ENCODE data around the gene SMAD6.

The SMAD6 gene

DNA sequence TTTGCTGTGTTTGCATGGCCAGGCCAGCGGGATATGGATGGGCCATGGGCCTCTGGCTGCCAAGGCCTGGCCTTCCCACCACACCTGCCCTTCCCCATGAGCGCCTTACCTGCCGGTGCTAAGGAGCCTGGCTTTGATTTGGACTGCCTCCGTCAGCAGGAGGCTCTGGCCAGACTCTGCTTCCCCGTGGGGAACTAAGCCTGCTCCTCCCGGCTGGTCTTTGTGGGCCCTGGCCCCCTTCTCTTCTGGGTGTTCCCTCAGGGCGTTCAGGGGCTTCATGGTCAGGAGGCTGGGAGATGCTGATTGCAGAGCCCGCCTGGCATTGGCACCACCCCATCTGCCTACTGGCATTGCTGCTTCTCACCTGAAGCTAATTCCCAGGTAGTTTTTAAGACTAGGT lies 45.2 kb downstream of the SMAD6 start:
- TF ChIP-seq, protein P1, sequence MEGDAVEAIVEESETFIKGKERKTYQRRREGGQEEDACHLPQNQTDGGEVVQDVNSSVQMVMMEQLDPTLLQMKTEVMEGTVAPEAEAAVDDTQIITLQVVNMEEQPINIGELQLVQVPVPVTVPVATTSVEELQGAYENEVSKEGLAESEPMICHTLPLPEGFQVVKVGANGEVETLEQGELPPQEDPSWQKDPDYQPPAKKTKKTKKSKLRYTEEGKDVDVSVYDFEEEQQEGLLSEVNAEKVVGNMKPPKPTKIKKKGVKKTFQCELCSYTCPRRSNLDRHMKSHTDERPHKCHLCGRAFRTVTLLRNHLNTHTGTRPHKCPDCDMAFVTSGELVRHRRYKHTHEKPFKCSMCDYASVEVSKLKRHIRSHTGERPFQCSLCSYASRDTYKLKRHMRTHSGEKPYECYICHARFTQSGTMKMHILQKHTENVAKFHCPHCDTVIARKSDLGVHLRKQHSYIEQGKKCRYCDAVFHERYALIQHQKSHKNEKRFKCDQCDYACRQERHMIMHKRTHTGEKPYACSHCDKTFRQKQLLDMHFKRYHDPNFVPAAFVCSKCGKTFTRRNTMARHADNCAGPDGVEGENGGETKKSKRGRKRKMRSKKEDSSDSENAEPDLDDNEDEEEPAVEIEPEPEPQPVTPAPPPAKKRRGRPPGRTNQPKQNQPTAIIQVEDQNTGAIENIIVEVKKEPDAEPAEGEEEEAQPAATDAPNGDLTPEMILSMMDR (IDR thresholded peaks at IDR 0.05; ENCODE audit: borderline replicate concordance, control extremely low read depth, extremely low read depth, insufficient read depth, missing control alignments) = no peak
- in situ Hi-C loops (cut with MboI; ENCODE audit: low sequenced_read_pairs, unreplicated experiment) = no loop called here

DNA sequence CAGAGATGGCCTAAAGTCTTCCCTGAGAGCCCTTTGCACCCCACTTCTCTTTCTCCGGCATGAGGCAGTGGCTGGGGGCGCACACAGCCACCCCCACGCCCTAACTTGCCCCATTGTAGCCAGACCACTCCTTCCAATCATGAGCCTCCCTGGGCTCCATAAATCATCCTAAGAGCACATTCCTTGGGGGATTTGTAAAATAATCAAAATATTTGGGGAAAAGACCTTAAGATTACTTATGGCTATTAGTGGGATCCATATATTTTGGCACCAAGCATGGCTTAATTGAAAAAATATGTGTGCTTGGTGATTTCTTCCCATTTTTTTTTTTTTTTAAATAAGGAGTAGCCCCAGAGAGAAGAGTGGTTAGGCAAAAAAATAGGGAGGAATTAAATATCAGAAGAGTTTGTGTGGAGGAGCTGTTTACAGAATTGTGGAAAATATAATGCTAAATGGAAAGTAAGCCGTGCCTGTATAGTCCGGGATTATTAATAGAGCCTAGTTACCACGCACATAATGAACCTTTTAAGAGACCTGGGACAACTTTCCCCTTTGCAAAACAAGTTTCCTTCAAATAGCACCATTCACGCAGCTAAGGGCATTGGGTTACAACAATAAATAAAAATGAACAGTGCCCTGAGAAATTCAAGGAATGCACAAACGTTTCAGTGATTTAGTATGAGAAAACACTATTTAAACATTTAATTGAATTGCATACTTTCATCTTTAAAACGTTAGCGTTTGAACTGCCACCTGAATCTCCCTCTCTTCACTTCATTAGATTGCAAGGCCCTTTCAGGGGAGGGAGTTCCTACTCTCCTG lies 46.1 kb downstream of the SMAD6 start:
- no peak for DNase-seq (ENCODE audit: low spot score)
- in situ Hi-C loops (cut with MboI; ENCODE audit: low sequenced_read_pairs, unreplicated experiment) = no loop called here
- TF ChIP-seq, protein P1 (IDR thresholded peaks at IDR 0.05; ENCODE audit: borderline replicate concordance, control extremely low read depth, extremely low read depth, insufficient read depth, missing control alignments) = no peak

More for the DNA sequence above, 45.2 kb downstream of the SMAD6 start:
- DNase-seq (ENCODE audit: low spot score) = no peak

DNA sequence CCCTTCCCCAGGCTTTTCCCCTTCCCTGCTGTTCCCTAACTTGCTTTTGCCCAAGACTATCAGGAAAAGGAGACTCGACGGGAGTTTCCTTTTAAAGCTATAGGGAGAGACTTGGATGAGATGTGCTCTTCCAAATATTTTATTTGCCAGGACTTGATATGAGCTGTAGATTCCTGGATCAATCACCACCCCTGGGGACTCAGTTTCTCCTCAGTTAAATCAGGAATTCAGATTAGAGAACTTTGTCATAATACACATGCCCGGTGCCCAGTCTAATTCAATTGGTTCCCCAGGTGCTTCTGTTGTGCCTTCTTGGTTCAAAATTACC lies 46.6 kb downstream of the SMAD6 start:
- in situ Hi-C loops (cut with MboI; ENCODE audit: low sequenced_read_pairs, unreplicated experiment) = no loop called here
- TF ChIP-seq, protein P1 (IDR thresholded peaks at IDR 0.05; ENCODE audit: borderline replicate concordance, control extremely low read depth, extremely low read depth, insufficient read depth, missing control alignments) = no peak
- DNase-seq (ENCODE audit: low spot score) = no peak

DNA sequence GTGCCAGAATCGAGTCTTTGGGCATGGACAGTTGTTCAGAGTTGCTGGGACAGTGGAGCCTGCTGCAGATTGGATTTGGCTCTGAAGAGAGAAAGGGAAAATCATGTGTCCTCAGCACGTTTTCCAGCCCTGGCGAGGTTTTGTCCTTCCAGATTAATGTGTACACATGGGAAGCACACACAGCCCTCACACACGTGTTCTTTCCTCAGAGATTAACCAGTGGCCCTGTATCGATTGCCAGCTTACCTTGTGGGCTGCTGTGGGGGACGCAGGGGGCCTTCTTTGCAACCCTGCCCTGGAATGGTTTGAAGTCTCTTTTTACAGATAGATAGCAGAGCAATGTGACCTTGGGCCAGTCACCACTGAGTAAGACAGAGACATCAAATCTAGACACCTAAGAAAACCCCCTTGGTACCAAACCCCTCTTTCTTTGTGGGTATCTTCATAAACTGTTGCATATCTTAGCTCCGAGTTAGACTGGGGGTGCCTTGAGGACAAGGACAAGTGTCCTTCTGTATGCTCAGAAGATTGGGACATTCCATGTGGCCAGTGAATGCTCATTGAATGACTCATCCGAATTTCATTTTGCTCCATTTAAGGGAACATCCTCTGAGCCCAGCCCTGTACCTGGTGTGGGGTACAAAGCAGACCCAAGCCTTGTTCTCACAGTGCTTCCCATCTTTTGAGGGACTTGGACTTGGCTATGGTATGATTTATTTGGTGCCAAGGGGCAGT lies 48.0 kb downstream of the SMAD6 start:
- in situ Hi-C loops (cut with MboI; ENCODE audit: low sequenced_read_pairs, unreplicated experiment) = no loop called here
- no peak for DNase-seq (ENCODE audit: low spot score)
- TF ChIP-seq, protein P1 (IDR thresholded peaks at IDR 0.05; ENCODE audit: borderline replicate concordance, control extremely low read depth, extremely low read depth, insufficient read depth, missing control alignments) = no peak

- TF ChIP-seq, protein P1 (IDR thresholded peaks at IDR 0.05; ENCODE audit: borderline replicate concordance, control extremely low read depth, extremely low read depth, insufficient read depth, missing control alignments) = no peak
- in situ Hi-C loops (cut with MboI; ENCODE audit: low sequenced_read_pairs, unreplicated experiment) = no loop called here
- DNase-seq (ENCODE audit: low spot score) = no peak
These were observed 48.6 kb downstream of the SMAD6 start for GRCh38 chr15:66750609-66751008.

DNA sequence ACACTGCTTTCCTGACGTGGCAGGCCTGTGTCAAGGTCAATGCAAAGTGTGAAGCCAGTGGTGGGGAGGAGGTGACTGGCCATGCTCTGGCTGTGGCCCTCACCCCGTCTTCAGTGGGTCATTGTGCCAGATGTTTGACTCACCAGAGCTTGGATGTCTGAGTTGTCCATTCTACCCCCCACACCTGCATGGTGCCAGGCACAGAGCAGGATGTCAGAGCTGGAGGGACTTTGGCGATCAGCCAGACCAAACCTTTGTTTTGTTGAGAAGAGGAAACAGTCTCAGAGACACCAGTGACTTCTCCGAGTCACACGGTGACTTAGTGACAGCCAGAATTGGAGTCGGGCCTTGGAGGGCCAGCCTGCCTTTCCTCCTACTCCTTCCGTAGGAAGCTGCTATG lies 49.5 kb downstream of the SMAD6 start:
- DNase-seq (ENCODE audit: low spot score) = no peak
- TF ChIP-seq, protein P1 (IDR thresholded peaks at IDR 0.05; ENCODE audit: borderline replicate concordance, control extremely low read depth, extremely low read depth, insufficient read depth, missing control alignments) = no peak
- in situ Hi-C loops (cut with MboI; ENCODE audit: low sequenced_read_pairs, unreplicated experiment) = no loop called here
